Fibroblast of the conjunctiva (primary cell): ENCODE measurements around the gene OR2A1.
"Not testable (repeated sequence)": the region's sequence is repeated elsewhere in the genome, so short reads cannot be mapped to it uniquely, and the experiment has no call there.

ENCODE experiments used
- DNase-seq: peaks from one replicate; pipeline ENCODE4 v3.0.0-alpha.2; 2010; ENCODE audit warnings: low read depth

OR2A1 gene, protein sequence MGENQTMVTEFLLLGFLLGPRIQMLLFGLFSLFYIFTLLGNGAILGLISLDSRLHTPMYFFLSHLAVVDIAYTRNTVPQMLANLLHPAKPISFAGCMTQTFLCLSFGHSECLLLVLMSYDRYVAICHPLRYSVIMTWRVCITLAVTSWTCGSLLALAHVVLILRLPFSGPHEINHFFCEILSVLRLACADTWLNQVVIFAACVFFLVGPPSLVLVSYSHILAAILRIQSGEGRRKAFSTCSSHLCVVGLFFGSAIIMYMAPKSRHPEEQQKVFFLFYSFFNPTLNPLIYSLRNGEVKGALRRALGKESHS

DNA sequence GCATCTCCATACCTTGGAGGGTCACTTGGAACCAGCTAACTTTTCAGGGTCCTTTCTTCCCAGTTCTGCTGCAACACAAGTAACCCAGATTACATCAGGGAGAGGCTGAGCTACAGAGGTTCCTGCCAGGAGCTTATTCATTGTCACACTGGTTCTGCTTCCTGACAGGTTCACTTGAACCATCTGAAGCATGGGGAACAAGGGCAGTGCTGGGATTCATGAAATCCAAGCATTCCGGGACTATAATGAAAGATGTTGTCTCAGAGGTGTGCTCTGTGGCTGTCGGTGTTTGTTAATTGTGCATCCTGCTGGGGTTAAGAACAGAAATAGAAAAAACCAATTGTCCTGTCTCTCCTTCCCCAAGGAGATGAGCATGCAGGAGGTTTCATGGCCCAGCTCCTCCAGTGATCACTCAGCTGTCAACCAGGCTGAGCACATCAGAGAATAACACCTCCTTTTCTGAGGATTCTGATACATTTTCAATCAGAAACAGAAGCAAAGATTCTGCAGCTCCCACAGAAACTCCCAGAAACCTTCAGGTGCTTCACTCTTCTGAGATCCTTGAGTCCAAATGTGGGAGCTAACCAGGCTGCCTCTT, at the start of gene OR2A1:
Gene OR2A1 (plus strand): TSS at position 548 of the 598 bp plus-strand sequence. CDS start 5,706 bp downstream, outside the sequence.
- DNase-seq, result not testable (repeated sequence)

DNA sequence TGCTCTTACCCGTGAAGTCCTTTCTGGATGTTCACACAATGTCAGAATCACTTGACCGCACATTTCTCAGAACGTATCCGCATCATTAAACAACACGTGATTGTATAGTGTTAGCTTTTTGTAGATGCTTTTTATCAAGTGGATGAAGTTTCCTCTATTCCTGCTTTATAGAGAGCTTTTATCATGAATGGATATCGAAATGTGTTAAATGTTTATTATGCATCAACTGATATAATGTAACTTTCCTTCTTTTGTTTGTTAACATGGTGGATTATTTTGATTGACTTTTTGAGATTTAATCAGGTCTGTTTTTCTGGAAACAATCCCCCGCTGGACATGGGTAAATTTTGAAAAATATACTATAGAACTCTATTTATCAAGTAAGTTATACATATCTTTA, 47.5 kb upstream of the OR2A1 start, which contains the start of gene OR2A7:
Gene OR2A7 (minus strand): TSS at position 101 of the 400 bp plus-strand sequence. CDS start 5,164 bp downstream, outside the sequence.
- DNase-seq, result not testable (repeated sequence)

DNA sequence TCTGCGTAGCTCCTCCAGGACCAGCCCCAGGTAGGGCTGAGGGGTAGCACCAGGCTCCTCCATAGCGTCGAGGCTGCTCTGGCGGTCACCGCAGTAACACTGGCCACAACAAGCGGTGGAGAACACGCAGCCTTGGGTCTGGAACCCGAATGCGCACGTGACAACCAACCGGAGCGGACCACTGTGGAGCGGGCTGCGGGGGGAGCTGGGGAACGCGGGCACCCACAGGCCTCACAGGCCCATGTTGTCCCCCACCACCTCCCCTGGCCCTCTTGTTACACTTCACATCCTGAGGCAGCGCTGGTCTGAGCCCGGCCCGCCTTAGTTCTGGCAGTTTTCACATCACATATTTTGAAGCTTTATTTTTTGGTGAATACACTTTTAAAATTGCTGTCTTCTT, 43.0 kb upstream of the OR2A1 start, which contains the start of gene CTAGE8:
Gene CTAGE8 (minus strand): TSS at position 101 of the 400 bp plus-strand sequence. CDS start 38 bp downstream, at position 63.
- DNase-seq, result not testable (repeated sequence)

DNA sequence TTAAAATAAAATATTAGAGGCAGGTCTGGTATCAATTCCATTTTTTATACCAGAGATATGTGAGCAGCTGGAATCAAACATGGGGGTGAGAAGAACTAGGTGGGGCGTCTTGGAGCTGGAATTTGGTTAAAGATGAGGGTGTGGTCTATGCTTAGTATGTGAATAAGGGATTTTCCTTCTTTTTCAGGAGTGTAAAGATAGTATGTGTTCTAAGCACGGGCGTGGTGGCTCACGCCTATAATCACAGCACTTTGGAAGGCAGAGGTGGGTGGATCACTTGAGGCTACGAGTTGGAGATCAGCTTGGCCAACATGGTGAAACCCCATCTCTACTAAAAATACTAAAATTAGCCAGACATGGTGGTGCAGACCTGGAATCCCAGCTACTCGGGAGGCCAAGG, 36.9 kb upstream of the OR2A1 start:
- not testable (repeated sequence) for DNase-seq

DNA sequence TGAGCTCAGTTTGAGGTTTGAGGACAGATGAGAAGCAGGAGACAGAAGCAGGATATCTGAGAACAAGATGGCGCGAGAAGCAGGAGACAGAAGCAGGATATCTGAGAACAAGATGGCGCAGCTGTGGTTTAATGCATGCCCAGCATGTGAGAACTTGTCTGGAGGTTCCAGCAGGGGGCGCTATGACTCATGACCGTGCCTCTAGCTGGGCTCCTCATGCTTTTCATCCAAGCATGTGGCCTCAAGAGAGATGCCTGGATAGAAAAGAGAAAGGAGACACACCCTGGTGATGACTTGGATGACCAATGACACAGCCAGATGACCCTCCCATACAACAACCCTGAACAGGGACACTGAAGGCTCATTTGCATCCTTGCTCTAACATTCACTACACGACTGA, 32.2 kb upstream of the OR2A1 start:
- DNase-seq, result not testable (repeated sequence)

DNA sequence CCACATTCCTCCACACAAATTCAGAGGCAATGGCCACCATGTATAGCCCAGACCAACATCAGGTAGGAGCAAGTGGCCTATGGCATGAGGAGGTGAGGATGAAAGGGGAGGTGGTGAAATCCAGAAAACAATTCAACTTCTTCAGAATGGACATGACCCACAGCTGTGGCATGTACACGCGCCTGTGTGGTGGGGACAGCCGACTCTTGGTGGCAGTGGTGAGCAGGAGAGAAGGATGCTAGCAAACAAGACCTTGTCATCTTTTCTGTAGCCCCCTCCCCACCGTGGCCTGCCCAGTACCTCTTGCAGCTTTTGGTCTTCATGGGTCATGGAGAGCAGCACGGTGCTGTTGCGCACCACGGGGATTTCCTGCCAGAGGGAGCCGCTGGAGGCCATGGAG, 30.2 kb upstream of the OR2A1 start:
- not testable (repeated sequence) for DNase-seq

DNA sequence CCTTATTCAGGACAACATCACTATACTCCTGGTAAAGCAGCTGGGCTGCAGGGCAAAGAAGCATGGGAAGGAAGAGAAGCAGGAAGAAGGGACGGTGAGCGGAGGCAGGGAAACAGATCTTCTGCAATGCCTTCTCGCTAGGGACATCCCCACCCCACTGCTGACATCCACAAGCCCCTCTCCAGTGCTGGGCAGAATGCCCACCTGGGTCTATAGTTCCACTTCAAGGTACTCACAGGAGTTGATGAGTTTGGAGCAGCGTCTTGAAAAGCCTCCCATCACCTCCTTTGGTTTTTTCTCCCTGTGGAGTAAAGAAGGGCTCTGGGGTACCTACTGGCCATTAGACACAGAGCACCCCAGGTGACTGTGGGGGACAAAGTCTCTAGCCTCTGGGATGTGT, 29.7 kb upstream of the OR2A1 start:
- DNase-seq, result not testable (repeated sequence)

DNA sequence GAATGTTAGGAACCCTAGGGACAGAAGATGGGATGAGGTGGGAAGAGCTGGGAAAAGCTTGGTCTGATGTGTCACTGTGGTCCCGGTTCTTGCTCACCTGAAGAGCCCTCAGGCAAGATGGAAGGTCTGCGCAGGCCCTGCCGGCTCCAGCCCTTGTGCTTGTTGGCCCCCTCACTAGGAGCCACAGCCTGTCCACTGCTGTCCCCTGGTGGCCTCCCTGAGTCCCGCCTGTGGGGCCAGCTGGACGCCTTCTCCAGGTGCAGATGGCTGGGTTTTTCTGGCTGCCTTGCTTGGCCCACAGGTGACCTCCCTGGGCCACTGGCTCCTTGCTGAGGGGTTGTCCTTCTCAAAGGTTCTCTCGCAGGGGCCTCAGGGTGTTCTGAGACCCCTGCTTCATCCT, 28.5 kb upstream of the OR2A1 start:
- not testable (repeated sequence) for DNase-seq

DNA sequence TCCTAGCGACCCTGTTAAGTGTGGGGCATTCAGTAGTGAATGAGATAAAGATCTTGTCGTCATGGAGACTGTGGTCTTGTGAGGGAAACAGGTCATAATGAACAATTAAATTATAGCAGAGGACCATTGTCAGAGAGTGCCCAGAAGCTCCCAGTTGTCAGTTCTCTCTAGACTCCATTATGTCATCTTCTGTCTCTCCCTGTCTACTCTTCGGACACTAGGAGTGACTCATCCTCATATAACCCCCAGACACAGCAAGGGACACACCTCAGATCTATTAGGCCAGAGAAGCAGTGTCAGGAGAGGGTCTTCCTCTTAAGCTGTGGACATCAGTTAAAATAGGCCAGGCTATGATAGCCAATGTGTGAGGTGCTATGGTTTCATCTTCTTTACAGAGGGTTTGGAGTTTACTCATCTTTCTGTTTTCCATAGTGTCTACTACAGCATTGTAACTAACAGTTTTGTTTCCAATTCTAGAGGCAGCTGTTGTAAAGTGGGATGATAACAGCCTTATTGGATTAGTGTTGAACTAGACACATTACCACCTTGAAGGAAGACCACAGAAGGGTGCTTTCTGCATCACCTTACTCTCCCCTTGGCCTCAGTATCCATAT, 24.9 kb upstream of the OR2A1 start:
- not testable (repeated sequence) for DNase-seq

DNA sequence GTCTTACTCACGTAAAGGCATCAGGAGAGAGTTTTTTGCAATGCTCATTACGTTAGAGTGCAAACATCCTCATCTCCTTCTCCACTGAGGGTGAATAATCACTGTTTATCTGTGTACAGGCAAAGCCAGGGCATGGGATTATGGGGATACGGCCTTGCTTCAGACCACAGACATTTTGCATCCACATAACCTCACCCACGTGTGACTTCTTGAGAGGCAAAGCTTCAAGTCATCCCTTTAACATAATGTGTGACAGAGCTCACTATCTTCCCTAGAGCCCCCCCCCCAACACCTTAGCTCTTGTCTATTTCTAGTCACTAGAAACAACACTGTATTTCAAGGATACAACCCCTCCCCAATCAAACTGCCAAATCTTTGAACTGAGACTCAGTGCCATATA, 20.6 kb upstream of the OR2A1 start:
- not testable (repeated sequence) for DNase-seq

DNA sequence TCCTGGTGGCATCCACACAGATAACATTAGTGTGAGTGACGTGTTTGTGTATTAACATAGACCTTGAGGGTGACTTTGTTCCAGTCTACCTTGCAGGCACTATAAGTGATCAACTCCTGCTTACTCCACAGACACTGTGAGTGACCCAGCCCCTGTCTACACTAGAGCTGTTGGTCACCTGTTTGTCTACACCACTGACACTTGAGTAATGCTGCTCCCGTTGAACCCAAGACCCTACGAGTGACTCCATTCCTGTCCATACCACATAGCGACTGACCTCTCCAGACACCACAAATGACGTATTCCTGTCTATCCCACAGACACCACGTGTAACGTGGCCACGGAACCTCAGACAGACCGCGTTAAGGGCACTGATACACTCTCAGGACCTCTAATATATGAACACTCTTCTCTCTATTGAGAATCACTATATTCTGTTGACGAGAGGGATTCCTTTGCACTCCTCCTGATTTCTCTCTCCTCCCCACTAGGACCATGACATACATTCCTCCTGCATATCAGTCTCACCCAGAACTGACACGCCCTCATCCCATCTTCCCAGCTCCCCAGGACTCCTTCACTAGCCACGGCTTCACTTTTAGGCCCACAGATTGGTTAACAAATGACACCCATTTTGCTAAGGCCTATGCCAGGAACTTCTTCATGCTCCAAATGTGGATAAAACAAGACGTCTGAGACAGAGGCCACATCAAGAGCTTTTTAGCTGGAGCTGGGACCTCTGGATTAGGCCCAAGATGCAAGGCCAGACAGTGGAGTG, 19.6 kb upstream of the OR2A1 start:
- DNase-seq, result not testable (repeated sequence)

DNA sequence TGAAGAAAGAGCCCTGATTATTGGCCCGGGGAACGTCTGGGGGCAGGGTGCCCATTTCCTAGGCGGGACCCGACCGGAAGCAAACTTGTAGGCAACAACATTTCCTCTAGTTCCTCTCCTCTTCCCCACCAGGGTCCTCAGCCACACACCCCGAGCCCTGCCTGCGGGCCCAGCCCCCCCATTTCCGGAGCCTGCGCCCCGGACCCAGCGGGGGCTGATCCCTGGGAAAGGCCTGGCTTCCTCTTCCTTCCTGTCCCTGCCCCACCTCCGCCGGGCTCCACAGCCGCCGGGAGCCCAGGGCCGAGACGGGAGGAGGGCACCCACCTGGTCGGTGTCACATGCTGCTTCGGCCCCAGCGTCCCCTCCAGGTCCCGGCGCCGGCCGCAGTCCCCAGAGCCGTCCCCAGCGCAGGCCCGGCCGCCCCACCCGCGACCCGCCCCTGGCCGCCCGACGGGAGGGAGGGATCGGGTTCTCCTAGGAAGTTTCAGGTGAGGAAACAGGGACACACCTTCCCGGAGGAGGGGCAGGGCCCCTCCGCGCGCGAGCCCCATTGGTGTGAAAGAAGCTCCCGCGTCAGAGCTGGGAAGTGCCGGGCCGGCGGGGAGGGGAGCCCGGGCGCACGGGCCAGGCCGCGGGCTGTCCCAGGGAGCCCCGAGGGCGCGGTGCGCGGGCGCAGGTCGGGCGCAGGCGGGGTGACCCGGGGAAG, 18.3 kb upstream of the OR2A1 start:
- DNase-seq, result not testable (repeated sequence)

DNA sequence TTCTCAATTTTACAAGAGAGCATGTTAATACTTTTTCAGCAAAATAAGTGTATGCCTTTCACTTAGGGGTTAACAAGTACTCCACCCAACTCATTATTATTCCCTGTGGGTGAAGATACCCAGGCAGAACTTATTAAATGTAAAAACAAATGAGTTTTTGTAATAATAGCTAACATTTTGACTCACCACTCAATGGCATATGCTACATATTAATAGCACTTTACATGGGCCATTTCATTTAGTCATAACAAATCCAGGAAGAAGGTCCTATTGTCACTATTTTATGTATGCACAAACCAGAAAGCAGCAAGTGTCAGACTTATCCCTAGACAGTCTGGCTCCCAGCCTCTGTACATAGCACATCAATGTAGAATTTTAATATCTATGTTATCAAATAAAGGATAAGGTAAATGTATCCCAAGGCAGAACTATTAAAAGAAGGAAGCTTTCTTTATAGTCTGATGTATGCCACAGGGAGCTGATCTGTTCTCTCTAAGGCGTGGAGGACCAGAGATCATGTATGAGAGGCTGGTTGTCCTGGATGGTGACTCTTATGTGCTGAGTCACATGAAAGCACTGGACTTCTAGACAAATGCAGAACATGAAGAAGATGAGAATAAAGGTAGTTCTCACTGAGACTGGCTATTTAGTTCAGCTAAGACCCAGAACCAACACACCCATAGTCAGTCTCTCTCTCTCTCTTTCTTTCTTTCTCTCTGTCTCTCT, 9.5 kb upstream of the OR2A1 start:
- DNase-seq, result not testable (repeated sequence)

DNA sequence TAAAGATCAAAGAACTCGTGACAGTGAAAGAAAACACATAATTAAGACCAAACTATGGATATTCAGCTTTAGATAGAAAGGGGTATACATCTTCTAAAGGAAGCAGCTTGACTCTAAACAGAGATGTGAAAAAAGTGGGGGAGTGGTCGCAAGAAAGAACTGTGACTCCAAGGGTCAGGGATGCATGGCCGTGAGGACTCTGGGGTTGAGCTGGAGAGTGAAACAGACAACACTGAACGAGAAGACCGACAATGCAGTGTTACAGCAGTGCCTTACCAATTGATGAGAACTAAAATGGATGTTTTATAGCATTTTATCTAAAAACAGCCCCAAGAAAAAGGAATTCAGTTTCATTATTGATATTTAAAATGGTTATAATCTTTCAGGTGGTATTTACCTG, 8.6 kb upstream of the OR2A1 start:
- not testable (repeated sequence) for DNase-seq

DNA sequence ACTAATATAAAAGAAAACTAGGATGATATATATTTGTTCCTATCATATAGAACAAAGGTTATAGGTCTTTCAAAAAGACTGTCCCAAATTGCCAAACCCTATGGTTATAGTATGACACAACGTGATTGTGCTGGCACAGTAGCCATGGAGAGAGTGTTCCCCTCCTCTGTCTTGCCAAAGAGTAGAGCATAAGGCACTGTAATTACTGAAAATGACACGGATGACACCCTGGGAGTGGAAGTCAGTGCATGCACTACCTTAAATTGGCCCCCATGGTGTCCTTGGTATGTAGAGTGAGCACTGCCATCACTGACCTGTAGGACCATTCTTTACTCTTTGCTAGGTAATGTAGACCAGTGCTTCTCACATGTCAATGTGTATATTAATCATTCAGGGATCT, 7.1 kb upstream of the OR2A1 start:
- not testable (repeated sequence) for DNase-seq

DNA sequence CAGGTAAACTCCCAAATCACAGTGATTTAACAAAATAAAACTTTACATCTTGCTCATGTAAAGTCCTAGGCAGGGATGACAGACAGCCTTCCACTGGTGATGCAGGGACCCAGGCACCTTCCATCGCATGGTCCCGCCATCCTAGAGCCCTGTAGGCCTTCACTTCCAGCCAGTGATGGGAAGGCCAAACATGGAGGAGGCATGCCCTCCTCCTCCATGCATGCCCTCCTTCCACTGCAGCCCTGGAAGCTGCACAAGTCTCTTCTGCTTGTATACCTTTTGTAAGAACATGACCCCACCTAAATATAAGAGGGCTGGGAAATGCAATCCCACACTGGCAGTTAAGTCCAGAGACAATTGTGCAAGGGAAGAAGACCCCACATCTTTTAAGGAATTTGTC, 2.5 kb upstream of the OR2A1 start:
- not testable (repeated sequence) for DNase-seq

DNA sequence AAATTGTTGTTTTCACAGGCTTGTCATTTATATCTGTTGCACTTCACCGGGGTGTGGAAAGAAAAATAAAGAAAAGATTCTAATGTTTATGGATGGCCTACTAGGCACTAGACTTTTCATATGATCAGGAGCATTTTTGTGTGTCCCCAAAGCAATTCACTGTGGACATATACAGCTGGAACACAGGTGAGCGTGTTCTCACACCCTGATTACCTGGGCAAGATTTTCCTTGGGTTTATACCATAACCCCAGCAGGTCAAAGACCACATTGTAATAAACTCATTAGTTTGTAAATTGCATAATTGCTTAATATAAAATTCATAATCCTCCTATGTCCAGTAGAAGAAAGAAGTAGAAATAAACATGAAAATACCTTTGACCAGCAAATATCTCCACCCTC, 1.0 kb upstream of the OR2A1 start:
- DNase-seq, result not testable (repeated sequence)

DNA sequence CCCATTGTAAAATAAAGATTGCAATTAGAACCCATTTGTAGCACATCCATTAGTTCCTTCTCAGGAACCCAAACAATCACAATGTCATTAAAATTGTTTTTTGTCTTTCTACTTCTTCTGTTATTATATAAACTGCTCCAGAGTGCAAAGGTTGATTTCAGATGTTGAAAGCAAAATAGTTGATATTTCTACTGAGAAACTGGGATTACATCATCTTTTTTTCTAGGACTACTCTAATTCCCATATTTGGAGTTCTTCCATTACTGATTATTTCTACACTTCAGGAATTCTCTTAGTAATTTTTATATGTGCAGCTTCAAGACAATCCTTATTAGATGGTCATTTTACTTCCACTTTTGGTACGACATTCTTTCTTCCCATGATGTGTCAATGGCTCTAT, 5.3 kb downstream of the OR2A1 start:
- DNase-seq, result not testable (repeated sequence)

DNA sequence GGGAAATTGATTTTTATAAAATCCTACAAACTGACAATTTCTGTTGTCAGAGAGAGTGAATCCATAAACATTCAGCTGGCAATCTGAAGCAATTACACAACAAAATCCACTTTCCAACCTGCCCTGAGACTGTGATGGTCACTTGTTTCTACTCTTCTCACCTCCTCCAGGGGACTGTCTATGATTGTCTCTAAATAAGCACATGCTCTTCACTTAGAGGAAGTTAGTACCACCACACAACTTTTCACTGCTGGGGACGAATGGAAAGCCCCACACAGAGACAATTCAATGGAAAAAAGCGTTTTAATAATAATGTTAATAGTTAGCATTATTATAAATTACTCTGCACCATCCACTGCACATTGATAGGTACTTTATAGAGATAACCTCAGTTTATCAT, 7.3 kb downstream of the OR2A1 start:
- not testable (repeated sequence) for DNase-seq

DNA sequence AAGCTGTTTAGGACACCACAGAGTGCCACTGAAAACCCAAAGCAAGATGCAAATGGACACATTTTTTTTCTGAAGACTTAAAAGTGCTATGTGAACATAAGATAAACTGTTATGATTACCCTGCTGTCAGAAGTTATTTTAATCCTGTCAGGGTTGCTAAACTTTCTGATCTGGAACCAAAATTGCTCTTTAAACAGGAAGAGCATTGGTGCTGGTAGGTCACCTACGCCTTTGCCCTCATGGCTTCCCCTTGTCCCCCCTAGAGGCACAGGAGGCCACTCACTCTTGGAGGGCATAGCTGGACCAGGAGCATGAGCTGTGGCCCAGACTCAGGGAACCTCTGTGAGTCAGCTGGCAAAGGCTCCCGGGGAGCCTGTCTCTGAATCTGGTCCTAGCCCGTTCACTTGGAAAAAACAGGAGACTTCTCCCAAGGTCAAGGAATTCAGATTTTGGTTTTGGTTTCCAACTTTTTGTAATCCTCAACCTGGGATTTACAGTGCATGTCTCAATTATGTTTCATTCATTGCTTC, 9.5 kb downstream of the OR2A1 start:
- DNase-seq, result not testable (repeated sequence)
